ENCODE data around the gene PRKAR2B.
"Not testable (repeated sequence)": the region's sequence is repeated elsewhere in the genome, so short reads cannot be mapped to it uniquely, and the experiment has no call there.

Gene PRKAR2B

GRCh38 chr7:107076781-107077698 lies 32.5 kb downstream of the PRKAR2B start:
- no peak for DNase-seq (ENCODE audit: low read depth in 2 of 3, low spot score in 2 of 3)

GRCh38 chr7:107077699-107078516 lies 33.4 kb downstream of the PRKAR2B start:
- no peak for DNase-seq (ENCODE audit: low read depth in 2 of 3, low spot score in 2 of 3)

GRCh38 chr7:107078517-107078966 lies 34.0 kb downstream of the PRKAR2B start:
- no peak for DNase-seq (ENCODE audit: low read depth in 2 of 3, low spot score in 2 of 3)

DNA sequence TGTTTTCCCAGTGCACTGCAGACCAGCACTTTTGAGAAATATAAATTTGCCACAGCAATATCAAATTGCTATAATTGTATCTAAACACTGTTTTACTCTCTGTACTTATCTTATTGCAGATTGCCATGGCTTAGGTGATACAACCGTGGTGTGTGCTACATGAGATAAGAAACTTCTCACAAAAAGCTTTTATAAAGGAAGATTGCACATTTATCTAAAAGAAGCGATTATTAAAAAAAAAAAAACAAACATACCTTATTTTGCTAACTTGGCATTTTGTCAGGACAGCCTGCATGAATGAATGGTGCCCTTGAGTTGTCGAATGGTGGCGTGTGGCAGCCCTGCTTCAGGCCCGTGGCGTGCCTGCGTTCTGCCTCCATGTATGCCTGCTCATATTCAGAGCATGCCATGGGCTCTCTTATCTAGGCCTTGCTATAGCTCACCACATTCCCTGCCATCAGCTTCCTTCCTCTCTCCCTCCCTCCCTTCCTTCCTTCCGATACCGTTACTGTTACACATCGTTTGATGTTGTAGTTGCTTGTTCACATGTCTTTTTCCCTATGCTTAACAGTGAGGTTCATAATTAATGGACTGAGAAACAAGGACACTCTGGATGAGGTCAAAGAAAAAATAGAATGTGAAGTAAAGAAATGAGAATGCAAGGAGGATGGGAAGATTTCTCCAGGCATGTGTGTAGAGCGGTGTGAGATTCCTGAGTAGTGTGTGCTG lies 34.9 kb downstream of the PRKAR2B start:
- DNase-seq (ENCODE audit: low read depth in 2 of 3, low spot score in 2 of 3) = no peak

GRCh38 chr7:107080099-107080505 lies 35.6 kb downstream of the PRKAR2B start:
- DNase-seq (ENCODE audit: low read depth in 2 of 3, low spot score in 2 of 3) = no peak

GRCh38 chr7:107080533-107080932 lies 36.0 kb downstream of the PRKAR2B start:
- DNase-seq (ENCODE audit: low read depth in 2 of 3, low spot score in 2 of 3) = no peak

- DNase-seq (ENCODE audit: low read depth in 2 of 3, low spot score in 2 of 3) = no peak
Measured at GRCh38 chr7:107085180-107085579, 40.7 kb downstream of the PRKAR2B start.

- DNase-seq (ENCODE audit: low read depth in 2 of 3, low spot score in 2 of 3) = no peak
Measured at GRCh38 chr7:107089627-107090026, 45.1 kb downstream of the PRKAR2B start.

- no peak for DNase-seq (ENCODE audit: low read depth in 2 of 3, low spot score in 2 of 3)
Measured at GRCh38 chr7:107090457-107090856, 46.0 kb downstream of the PRKAR2B start.

- no peak for DNase-seq (ENCODE audit: low read depth in 2 of 3, low spot score in 2 of 3)
Measured at GRCh38 chr7:107091306-107091705, 46.8 kb downstream of the PRKAR2B start.

- DNase-seq (ENCODE audit: low read depth in 2 of 3, low spot score in 2 of 3) = not testable (repeated sequence)
Measured at GRCh38 chr7:107093671-107094070, 49.2 kb downstream of the PRKAR2B start.

DNA sequence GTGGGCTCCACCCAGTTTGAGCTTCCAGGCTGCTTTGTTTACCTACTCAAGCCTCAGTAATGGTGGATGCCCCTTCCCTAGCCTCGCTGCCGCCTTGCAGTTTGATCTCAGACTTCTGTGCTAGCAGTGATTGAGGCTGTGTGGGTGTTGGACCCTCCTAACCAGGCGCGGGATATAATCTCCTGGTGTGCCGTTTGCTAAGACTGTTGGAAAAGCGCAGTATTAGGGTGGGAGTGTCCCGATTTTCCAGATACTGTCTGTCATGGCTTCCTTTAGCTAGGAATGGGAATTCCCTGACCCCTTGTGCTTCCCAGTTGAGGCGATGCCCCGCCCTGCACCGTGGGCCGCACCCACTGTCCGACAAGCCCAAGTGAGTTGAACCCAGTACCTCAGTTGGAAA lies 54.6 kb downstream of the PRKAR2B start:
- DNase-seq (ENCODE audit: low read depth in 2 of 3, low spot score in 2 of 3) = not testable (repeated sequence)

DNA sequence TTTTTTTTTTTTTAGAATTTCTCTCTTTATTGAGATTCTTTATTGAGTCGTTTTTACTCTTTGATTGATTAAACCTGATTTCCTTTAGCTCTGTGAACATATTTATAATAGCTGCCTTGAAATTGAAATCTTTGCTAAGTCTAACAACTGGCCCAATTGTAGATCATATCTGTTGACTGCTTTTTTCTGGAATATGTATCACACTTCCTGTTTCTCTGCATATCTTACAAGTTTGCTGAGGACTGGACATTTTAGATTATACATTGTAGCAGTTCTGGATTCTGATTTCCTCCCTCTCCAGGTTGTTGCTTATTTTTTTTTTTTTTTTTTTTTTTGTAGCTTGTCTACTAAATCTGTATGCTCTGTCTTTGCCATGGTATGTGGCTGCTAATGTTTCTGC lies 56.3 kb downstream of the PRKAR2B start:
- no peak for DNase-seq (ENCODE audit: low read depth in 2 of 3, low spot score in 2 of 3)

DNA sequence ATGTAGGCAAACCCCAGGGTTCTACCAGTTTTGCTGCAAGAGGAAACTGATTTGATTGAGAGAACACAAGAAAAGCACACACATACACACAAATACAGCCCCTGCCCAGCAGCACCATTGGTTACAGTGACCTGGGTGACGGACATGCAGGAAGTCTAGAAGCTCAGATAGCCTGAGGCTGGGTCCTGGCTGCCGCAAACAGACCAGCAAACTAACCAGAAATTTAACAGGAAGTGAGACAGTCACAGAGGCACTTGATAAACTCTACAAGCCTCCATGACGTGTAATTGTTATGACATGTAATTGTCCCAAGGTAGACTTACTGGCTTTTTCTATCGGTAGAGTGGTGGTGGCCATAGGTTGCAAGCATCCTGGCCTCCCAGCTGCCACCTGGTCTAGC lies 58.9 kb downstream of the PRKAR2B start:
- DNase-seq (ENCODE audit: low read depth in 2 of 3, low spot score in 2 of 3) = no peak

DNA sequence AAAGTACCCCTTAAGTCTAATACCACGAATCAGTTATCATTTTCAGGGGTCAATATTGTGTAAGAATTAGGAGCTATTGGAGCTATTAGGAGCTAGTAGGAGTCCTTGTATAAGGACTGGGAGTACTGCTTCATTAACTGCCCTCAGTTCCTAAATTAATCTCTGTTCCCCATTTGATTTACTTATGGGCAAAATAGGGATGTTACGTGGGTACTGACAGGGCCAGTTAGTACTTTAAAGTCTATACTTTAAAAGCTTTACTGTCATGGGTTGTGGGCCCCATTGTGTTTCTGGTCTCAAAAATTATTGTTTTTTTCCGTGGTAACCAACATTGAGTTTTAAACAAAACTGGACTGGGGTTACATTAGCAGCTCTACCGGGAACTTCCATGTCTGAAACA lies 60.3 kb downstream of the PRKAR2B start:
- DNase-seq (ENCODE audit: low read depth in 2 of 3, low spot score in 2 of 3) = no peak

DNA sequence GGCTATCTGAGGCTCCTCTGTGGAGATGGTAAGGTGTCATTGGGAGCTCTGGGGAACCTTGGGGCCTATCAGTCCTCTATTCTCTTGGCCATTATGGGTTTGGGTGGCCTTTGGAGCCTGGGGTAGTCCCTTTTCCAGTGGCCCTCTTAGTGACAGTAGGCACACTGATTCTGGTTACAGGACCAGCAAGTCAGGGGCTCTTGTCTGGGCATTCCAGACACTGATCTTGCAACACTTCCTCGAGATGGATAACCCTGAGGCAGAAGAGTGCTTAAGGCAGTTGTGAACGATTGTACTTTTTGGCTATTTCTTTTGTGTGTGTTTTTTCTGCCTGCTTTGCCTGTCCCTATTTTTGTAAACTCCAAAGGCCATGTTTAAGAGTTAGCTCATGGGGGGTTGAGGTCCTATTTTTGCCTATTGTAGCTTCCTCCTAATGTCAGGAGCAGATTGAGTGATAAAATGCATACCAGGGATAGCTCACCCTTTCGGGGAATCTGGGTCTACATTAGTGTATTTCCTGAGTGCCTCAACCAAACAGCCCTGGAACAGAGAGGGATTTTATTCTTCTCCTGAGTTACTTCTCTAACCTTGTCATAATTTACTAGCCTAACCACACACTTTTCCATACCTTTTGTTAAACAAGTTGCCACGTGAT lies 61.2 kb downstream of the PRKAR2B start:
- DNase-seq (ENCODE audit: low read depth in 2 of 3, low spot score in 2 of 3) = no peak

DNA sequence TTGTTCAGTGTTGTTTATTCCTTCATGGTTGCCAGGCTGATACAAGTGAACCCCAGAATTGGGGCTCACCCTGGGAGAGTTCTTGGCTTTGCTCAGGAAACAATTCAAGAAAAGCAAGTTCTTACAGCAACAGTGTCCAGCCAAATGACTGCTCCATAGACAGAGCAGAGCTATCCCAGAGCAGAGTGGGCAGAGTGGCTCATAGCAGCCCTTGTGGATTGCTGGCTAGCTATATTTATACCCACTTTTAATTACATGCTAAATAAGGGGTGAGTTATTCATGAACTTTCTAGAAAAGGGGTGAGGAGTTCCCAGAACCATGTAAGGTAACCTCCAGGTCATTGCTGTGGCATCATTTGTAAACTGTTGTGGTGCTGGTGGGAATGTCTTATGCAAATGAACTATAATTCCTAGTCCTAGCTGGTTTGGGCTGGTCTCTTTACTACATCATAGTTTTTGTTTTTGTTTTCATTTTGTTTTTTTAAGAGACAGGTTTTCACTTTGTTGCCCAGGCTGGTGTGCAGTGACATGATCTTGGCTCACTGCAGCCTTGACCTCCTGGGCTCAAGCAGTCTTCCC lies 64.4 kb downstream of the PRKAR2B start:
- DNase-seq (ENCODE audit: low read depth in 2 of 3, low spot score in 2 of 3) = no peak

DNA sequence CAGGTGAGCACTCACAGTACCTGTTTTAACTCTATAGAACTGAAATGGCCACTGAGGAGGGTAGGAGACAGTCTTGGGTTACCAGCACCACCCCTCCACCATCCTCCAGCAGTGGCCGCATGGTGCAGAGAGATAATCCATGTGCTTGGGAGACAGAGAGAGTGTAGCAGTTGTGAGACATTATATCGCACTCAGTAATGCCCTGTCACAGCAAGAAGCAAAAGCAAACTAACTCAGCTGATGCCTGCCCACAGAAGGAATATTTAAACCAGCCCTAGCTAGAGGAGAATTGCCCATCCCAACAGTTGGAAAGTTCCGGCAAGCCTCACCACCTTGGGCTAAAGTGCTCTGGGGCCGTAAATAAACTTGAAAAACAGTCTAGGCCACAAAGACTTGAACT lies 65.5 kb downstream of the PRKAR2B start:
- no peak for DNase-seq (ENCODE audit: low read depth in 2 of 3, low spot score in 2 of 3)

- no peak for DNase-seq (ENCODE audit: low read depth in 2 of 3, low spot score in 2 of 3)
Measured at GRCh38 chr7:107111196-107111595, 66.7 kb downstream of the PRKAR2B start.

GRCh38 chr7:107113866-107114265 lies 69.4 kb downstream of the PRKAR2B start:
- DNase-seq (ENCODE audit: low read depth in 2 of 3, low spot score in 2 of 3) = no peak
